HG02870 (cell line): ENCODE results near the gene HSPD1.

Experiments
- ATAC-seq: cut with Tn5 transposase; IDR thresholded peaks from one replicate; pipeline ENCODE4 v1.9.1; 2021; ENCODE audit warnings: mild to moderate bottlenecking, moderate library complexity; ENCODE audit not compliant: unreplicated experiment

HSPD1 gene

DNA sequence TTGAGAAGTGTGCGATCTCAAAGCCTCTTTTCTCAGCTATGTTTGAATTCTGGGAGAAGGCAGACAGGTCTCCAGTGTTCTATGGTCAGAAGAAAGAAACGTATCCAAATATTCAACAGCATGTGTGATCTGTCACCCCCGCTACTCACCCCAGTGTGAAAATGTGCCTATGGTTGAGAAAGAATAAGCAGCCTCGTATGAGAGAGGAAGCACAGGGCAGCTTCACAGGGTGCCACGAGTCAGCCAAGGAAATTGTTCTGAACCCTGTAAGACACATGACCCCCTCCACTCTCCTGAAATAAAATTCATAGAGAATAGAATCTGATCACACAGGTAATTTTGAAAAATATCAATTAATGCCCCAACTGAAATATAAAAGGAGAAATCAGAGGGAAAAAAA, 56.8 kb downstream of the HSPD1 start:
- ATAC-seq: no peak

DNA sequence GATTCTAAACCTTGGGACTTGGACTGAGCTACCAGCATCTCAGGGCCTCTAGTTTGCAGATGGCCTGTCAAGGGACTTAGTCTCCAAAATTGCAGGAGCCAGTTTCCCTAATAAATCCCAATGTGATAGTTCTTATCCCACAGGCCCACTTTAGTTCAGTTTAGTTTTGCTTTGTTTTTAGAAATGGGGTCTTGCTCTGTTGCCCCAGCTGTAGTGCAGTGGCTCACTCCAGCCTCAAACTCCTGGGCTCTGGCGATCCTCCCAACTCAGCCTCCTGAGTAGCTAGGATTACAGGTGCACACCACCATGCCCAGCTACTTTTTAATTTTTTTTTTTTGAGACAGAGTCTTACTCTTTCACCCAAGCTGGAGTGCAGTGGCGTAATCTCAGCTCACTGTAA, 62.3 kb downstream of the HSPD1 start:
- no peak for ATAC-seq
